Stomach (tissue), 4 donors: ENCODE measurements around the gene FARS2.

Source experiments
- POLR2A ChIP-seq, 4 donors: fragments of 450-650 bp; IDR thresholded peaks; one replicate each; pipeline ENCODE4 v1.6.1; 2016; ENCODE audit warnings: antibody characterized with exemption in 4 of 4, control low read depth in 2 of 4, mild to moderate bottlenecking in 1 of 4, moderate library complexity in 1 of 4
- POLR2AphosphoS5 ChIP-seq, 3 donors: sonication (generic); formaldehyde crosslinking; IDR thresholded peaks; one replicate each; pipeline ENCODE4 v1.6.1; 2016; ENCODE audit warnings: antibody characterized with exemption in 3 of 3

GRCh38 chr6:5490501-5491069 is 229.3 kb downstream of the FARS2 start:
- TF ChIP-seq POLR2A (IDR thresholded peaks at IDR 0.05): no peak
- no peak for TF ChIP-seq POLR2AphosphoS5 (IDR thresholded peaks at IDR 0.05)
